ENCODE data around the gene TFEC. TPM values are rescaled to one million over a fixed set of nuclear protein-coding genes. Genes with fewer than 3 reads are reported as not detected.

TFEC gene
- total RNA-seq, 4 donors from 2014 or later, result 3.0 to 6.8 (median 3.0) TPM; not detected in 1

DNA sequence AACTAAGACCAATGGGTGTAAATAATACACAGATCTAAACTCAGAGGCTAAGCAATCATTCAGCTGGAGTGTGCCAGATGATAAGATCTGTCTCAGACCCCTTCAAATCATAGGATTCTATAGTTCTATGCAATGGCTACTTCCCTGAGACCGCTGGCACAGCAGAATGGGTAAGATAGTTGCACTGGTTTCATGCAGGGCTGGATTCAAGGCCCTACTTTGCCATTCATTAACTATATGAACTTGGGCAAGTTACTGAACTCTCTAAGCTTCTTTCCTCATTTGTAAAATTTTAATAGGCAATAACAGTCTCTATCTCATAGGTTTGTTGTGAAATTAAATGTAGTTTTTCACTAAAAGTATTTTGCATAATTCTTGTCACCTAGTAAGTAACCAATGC is 62.0 kb downstream of the TFEC start:
- Histone ChIP-seq H3K27ac (no peak overlapping the region), H3K9me3 (no peaks in the 10 kb centered on the region), H3K36me3 (no peaks in the 10 kb centered on the region)

DNA sequence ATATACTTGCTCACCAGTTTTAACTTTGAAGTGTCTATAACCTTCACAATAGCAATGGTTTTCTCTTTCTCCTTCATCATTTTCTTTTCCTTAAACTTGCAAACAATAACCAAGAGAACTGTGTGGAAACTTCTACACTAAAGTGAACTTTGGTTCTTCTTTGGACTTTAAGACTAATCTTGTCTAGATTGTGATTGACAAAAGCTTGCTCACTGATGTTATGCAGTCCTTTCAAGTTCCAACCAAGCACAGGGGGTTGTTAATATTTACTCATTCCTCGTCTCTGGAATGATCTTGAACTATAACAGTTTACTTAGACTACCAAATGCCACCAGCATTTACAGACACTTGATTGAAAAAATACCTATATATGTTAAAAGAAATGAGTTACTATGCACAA is 62.4 kb downstream of the TFEC start:
- H3K9me3 ChIP-seq, result no peaks in the 10 kb centered on the region
- no peak overlapping the region for H3K4me3 ChIP-seq
- H3K4me1 ChIP-seq, result no peaks in the 10 kb centered on the region
- no peaks in the 10 kb centered on the region for H3K27me3 ChIP-seq
- intact Hi-C loops (cut with DNase I; ENCODE audit: low total_unique reads) (no loop called here), in situ Hi-C loops (cut with MboI; ENCODE audit: low pct_ligation_motif_present in 1 of 4, low pct_unique_long_range_greater_than_20kb in 1 of 4, low sequenced_read_pairs in 3 of 4) (no loop called here)
- no peak overlapping the region for H3K27ac ChIP-seq
- 53% methylated on average over 1 of the region's 1 CpG; no CpG with 5 or more reads in 1 of the 2 donors for WGBS, 2 donors (ENCODE audit: low coverage in 1 of 2)
- H3K36me3 ChIP-seq, result no peaks in the 10 kb centered on the region
- TF ChIP-seq EP300 (IDR thresholded peaks at IDR 0.05; ENCODE audit: low read depth) (no peak), POLR2A (IDR thresholded peaks at IDR 0.05) (no peak), POLR2AphosphoS5 (IDR thresholded peaks at IDR 0.05) (no peak)
- TF ChIP-seq, protein P1, sequence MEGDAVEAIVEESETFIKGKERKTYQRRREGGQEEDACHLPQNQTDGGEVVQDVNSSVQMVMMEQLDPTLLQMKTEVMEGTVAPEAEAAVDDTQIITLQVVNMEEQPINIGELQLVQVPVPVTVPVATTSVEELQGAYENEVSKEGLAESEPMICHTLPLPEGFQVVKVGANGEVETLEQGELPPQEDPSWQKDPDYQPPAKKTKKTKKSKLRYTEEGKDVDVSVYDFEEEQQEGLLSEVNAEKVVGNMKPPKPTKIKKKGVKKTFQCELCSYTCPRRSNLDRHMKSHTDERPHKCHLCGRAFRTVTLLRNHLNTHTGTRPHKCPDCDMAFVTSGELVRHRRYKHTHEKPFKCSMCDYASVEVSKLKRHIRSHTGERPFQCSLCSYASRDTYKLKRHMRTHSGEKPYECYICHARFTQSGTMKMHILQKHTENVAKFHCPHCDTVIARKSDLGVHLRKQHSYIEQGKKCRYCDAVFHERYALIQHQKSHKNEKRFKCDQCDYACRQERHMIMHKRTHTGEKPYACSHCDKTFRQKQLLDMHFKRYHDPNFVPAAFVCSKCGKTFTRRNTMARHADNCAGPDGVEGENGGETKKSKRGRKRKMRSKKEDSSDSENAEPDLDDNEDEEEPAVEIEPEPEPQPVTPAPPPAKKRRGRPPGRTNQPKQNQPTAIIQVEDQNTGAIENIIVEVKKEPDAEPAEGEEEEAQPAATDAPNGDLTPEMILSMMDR (IDR thresholded peaks at IDR 0.05), result no peak
- DNase-seq, result no peak

More for the DNA sequence above, 62.0 kb downstream of the TFEC start:
- intact Hi-C loops (cut with DNase I; ENCODE audit: low total_unique reads) (no loop called here), in situ Hi-C loops (cut with MboI; ENCODE audit: low pct_ligation_motif_present in 1 of 4, low pct_unique_long_range_greater_than_20kb in 1 of 4, low sequenced_read_pairs in 3 of 4) (no loop called here)
- DNase-seq, result no peak
- H3K4me1 ChIP-seq, result no peaks in the 10 kb centered on the region
- TF ChIP-seq EP300 (IDR thresholded peaks at IDR 0.05; ENCODE audit: low read depth), result no peak
- H3K4me3 ChIP-seq, result no peak overlapping the region
- no peaks in the 10 kb centered on the region for H3K27me3 ChIP-seq
- 87 to 88% methylated on average over 1 of the region's 1 CpG for WGBS, 2 donors (ENCODE audit: low coverage in 1 of 2)

DNA sequence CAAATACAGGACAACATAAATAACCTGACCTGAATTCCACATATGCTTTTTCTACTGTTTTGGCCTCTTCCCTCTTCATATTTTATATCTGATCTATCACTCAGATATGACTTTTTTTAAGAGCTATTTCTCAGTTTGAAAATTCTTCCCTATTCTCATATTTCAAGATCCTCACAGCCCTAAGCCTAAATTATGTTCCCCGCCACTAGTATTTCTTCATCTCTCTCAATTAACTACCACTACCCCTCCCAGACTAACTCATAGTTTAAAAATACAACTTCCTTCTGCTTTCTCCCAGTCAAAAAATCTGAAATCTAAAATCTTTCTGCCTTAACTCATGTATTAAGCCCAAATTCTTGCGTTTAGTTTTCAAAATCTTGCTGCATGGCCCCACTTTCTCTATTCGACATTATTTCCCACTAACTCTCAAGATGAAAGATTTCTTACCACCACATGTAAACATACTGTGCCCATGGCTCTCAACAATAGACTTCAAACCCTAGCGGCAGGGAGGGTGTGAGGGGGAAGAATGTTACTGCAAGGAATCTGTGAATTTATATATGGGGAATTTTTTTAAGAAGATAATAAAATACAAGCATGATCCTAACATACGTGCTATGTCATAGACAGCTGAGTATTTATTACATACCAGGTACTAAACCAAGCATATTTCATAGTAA is 64.6 kb downstream of the TFEC start:
- Histone ChIP-seq H3K36me3 (no peaks in the 10 kb centered on the region), H3K9me3 (no peaks in the 10 kb centered on the region), H3K4me3 (no peak overlapping the region), H3K4me1 (no peaks in the 10 kb centered on the region), H3K27ac (no peak overlapping the region), H3K27me3 (no peaks in the 10 kb centered on the region)
- DNase-seq, result no peak
- intact Hi-C loops (cut with DNase I; ENCODE audit: low total_unique reads), result no loop called here
- WGBS, 2 donors (ENCODE audit: low coverage in 1 of 2), result 73 to 81% methylated on average over 5 of the region's 5 CpGs
- TF ChIP-seq POLR2A (IDR thresholded peaks at IDR 0.05) (no peak), EP300 (IDR thresholded peaks at IDR 0.05; ENCODE audit: low read depth) (no peak), POLR2AphosphoS5 (IDR thresholded peaks at IDR 0.05) (no peak)
- TF ChIP-seq, protein P1 (IDR thresholded peaks at IDR 0.05), result no peak
- in situ Hi-C loops (cut with MboI; ENCODE audit: low pct_ligation_motif_present in 1 of 4, low pct_unique_long_range_greater_than_20kb in 1 of 4, low sequenced_read_pairs in 3 of 4), result no loop called here

DNA sequence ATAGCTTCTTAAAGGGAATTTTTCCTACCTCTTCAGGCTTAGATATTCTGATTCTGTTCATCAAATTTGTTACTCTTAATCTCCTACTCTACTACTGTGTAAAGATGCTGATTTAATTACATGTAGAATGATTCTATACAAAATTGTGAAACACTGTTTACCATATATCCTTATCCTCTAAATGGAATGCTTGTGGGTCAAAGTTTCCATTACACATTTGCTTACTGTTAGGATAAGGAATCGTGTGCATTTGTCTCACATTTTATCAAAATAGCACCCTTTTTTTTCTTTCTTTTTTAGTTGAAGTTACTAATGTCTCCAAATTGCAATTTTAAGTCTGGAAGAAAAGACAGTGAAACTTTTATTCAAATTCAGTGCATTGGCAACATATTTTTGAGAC is 65.3 kb downstream of the TFEC start:
- Histone ChIP-seq H3K27me3 (no peaks in the 10 kb centered on the region), H3K4me1 (no peaks in the 10 kb centered on the region), H3K36me3 (no peaks in the 10 kb centered on the region), H3K9me3 (no peaks in the 10 kb centered on the region), H3K4me3 (no peak overlapping the region), H3K27ac (no peak overlapping the region)
- DNase-seq, result no peak
- intact Hi-C loops (cut with DNase I; ENCODE audit: low total_unique reads) (no loop called here), in situ Hi-C loops (cut with MboI; ENCODE audit: low pct_ligation_motif_present in 1 of 4, low pct_unique_long_range_greater_than_20kb in 1 of 4, low sequenced_read_pairs in 3 of 4) (no loop called here)
- 38 to 48% methylated on average over 1 of the region's 1 CpG for WGBS, 2 donors (ENCODE audit: low coverage in 1 of 2)
- TF ChIP-seq POLR2AphosphoS5 (IDR thresholded peaks at IDR 0.05) (no peak), EP300 (IDR thresholded peaks at IDR 0.05; ENCODE audit: low read depth) (no peak), POLR2A (IDR thresholded peaks at IDR 0.05) (no peak)
- TF ChIP-seq, protein P1 (IDR thresholded peaks at IDR 0.05), result no peak

DNA sequence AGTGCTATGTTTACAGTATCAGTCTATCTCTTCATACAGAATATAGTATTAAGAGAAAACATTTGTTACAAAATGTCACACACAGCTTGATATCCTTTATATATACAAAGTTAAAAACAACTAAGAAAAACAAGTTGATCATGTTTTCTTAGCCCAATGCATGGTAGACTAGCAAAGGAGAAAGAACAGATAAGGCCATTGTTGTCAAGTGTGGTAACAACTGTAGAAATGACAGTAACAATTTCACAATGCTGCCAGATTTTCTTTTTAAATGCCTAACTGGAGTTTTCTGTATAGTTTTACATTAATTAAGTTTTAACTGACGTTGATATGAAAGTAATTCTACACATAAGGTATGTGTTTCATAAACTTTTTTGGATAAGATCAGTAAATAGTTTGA is 65.8 kb downstream of the TFEC start:
- no peak for DNase-seq
- 59 to 62% methylated on average over 1 of the region's 1 CpG for WGBS, 2 donors (ENCODE audit: low coverage in 1 of 2)
- Histone ChIP-seq H3K9me3 (no peaks in the 10 kb centered on the region), H3K27ac (no peak overlapping the region), H3K36me3 (no peaks in the 10 kb centered on the region), H3K4me3 (no peak overlapping the region), H3K27me3 (no peaks in the 10 kb centered on the region), H3K4me1 (no peaks in the 10 kb centered on the region)
- intact Hi-C loops (cut with DNase I; ENCODE audit: low total_unique reads), result no loop called here
- TF ChIP-seq EP300 (IDR thresholded peaks at IDR 0.05; ENCODE audit: low read depth), result no peak
- no peak for TF ChIP-seq POLR2AphosphoS5 (IDR thresholded peaks at IDR 0.05)
- TF ChIP-seq, protein P1 (IDR thresholded peaks at IDR 0.05), result no peak
- no peak for TF ChIP-seq POLR2A (IDR thresholded peaks at IDR 0.05)
- in situ Hi-C loops (cut with MboI; ENCODE audit: low pct_ligation_motif_present in 1 of 4, low pct_unique_long_range_greater_than_20kb in 1 of 4, low sequenced_read_pairs in 3 of 4), result no loop called here

All from transverse colon (tissue), 4 donors.